IMR-90 (cell line): Measurements from ENCODE around the gene KDR. TPM values are rescaled to one million over a fixed set of nuclear protein-coding genes. Genes with fewer than 3 reads are reported as not detected.

Experiments
- ATAC-seq: fragments of 200-7000 bp; cut with Tn5 transposase; 2 replicates; pipeline ENCODE4 v1.9.1; 2020; ENCODE audit warnings: low read depth, mild to moderate bottlenecking, moderate library complexity
- BruUV-seq: library from RNA; stranded (reverse); fragments of 400-500 nt; replicated peaks from 2 replicates; lab custom pipeline; 2021; lab: Mats Ljungman, UMichigan
- CTCF ChIA-PET: fragments of 300-600 bp; formaldehyde crosslinking; extraction: SDS; loops from one replicate; lab custom pipeline; 2021; ENCODE audit warnings: antibody characterized with exemption; lab: Yijun Ruan, JAX
- POLR2A ChIA-PET: fragments of 300-600 bp; sonication (Branson Sonifier 250); formaldehyde crosslinking; loops from one replicate; lab custom pipeline; 2022; ENCODE audit warnings: antibody characterized with exemption; ENCODE audit not compliant: unreplicated experiment; lab: Charles Lee
- DNase-seq: peaks from one replicate; pipeline ENCODE4 v3.0.0; 2013
- H2AFZ ChIP-seq: replicated peaks from 2 replicates; pipeline ENCODE3; 2013; ENCODE audit warnings: low read length, mild to moderate bottlenecking; ENCODE audit not compliant: poor library complexity
- H2AK5ac ChIP-seq: 2 replicates; pipeline ENCODE4 v1.6.1; 2013; ENCODE audit warnings: low read depth, low read length, inconsistent platforms
- H2AK9ac ChIP-seq: replicated peaks from 2 replicates; pipeline ENCODE3; 2013; ENCODE audit warnings: mild to moderate bottlenecking, low read depth, low read length, moderate library complexity; ENCODE audit not compliant: poor library complexity
- H2BK120ac ChIP-seq: 2 replicates; pipeline ENCODE4 v1.6.1; 2013; ENCODE audit warnings: low read depth, low read length, inconsistent platforms
- H2BK15ac ChIP-seq: 3 replicates; pipeline ENCODE4 v1.6.1; 2013; ENCODE audit warnings: low read depth, low read length, inconsistent platforms
- H2BK20ac ChIP-seq: 2 replicates; pipeline ENCODE4 v1.6.1; 2013; ENCODE audit warnings: low read depth, mild to moderate bottlenecking, inconsistent platforms, low read length, moderate library complexity
- H2BK5ac ChIP-seq: 2 replicates; pipeline ENCODE4 v1.6.1; 2013; ENCODE audit warnings: mild to moderate bottlenecking, low read depth, low read length, inconsistent platforms; ENCODE audit not compliant: poor library complexity, severe bottlenecking
- H3K14ac ChIP-seq: replicated peaks from 2 replicates; pipeline ENCODE4 v1.6.1; 2013; ENCODE audit warnings: low read depth, low read length, inconsistent platforms
- H3K18ac ChIP-seq: 2 replicates; pipeline ENCODE4 v1.6.1; 2013; ENCODE audit warnings: low read depth, low read length, control low read depth
- H3K23ac ChIP-seq: 2 replicates; pipeline ENCODE4 v1.6.1; 2013; ENCODE audit warnings: low read depth, low read length, inconsistent platforms
- H3K27ac ChIP-seq: 2 replicates; pipeline ENCODE4 v1.5.1; 2013; ENCODE audit warnings: mild to moderate bottlenecking, control low read depth, low read length; ENCODE audit not compliant: insufficient read depth
- H3K27me3 ChIP-seq: 2 replicates; pipeline ENCODE4 v1.6.1; 2013; ENCODE audit warnings: low read length; ENCODE audit not compliant: control insufficient read depth, insufficient read depth
- H3K36me3 ChIP-seq: 2 replicates; pipeline ENCODE4 v1.6.1; 2013; ENCODE audit warnings: low read length, mixed read lengths; ENCODE audit not compliant: control insufficient read depth, insufficient read depth
- H3K4ac ChIP-seq: 2 replicates; pipeline ENCODE4 v1.6.1; 2013; ENCODE audit warnings: low read depth, low read length, inconsistent platforms
- H3K4me1 ChIP-seq: 2 replicates; pipeline ENCODE4 v1.6.1; 2013; ENCODE audit warnings: low read length, mixed read lengths; ENCODE audit not compliant: control insufficient read depth, insufficient read depth
- H3K4me2 ChIP-seq: 2 replicates; pipeline ENCODE4 v1.6.1; 2013; ENCODE audit warnings: low read depth, mild to moderate bottlenecking, control low read depth, low read length, moderate library complexity
- H3K4me3 ChIP-seq: 2 replicates; pipeline ENCODE4 v1.5.1; 2013; ENCODE audit warnings: low read depth, mild to moderate bottlenecking, control low read depth, low read length, moderate library complexity; ENCODE audit not compliant: insufficient read depth
- H3K56ac ChIP-seq: 2 replicates; pipeline ENCODE4 v1.6.1; 2013; ENCODE audit warnings: low read length, inconsistent platforms; ENCODE audit not compliant: insufficient read depth; ENCODE audit errors: extremely low read depth
- H3K79me1 ChIP-seq, 2 experiments: 2 replicates each; pipeline ENCODE4 v1.6.1; 2013; ENCODE audit warnings: low read length in 2 of 2, inconsistent platforms in 1 of 2, low read depth in 1 of 2
- H3K9ac ChIP-seq: 2 replicates; pipeline ENCODE4 v1.6.1; 2013; ENCODE audit warnings: low read depth, low read length, control low read depth
- H3K9me1 ChIP-seq: 2 replicates; pipeline ENCODE4 v1.6.1; 2013; ENCODE audit warnings: low read length, inconsistent platforms; ENCODE audit not compliant: insufficient read depth
- H3K9me3 ChIP-seq: 2 replicates; pipeline ENCODE4 v1.6.1; 2013; ENCODE audit warnings: low read length; ENCODE audit not compliant: control insufficient read depth, insufficient read depth
- H4K20me1 ChIP-seq: 2 replicates; pipeline ENCODE4 v1.6.1; 2013; ENCODE audit warnings: low read length, inconsistent platforms; ENCODE audit not compliant: insufficient read depth
- H4K5ac ChIP-seq: 2 replicates; pipeline ENCODE4 v1.6.1; 2013; ENCODE audit warnings: mild to moderate bottlenecking, low read depth, low read length, control low read depth
- H4K8ac ChIP-seq, 2 experiments: 2 replicates each; pipeline ENCODE4 v1.6.1; 2013; ENCODE audit warnings: low read depth in 2 of 2, low read length in 2 of 2, control low read depth in 1 of 2, inconsistent platforms in 1 of 2
- H4K91ac ChIP-seq: 2 replicates; pipeline ENCODE4 v1.6.1; 2013; ENCODE audit warnings: low read depth, low read length, inconsistent platforms; ENCODE audit not compliant: insufficient read depth
- BHLHE40 ChIP-seq: fragments of 150-350 bp; IDR thresholded peaks from 2 replicates; pipeline ENCODE4 v1.6.1; 2016; ENCODE audit warnings: mild to moderate bottlenecking, low read depth, low read length
- CEBPB ChIP-seq: IDR thresholded peaks from 2 replicates; pipeline ENCODE4 v1.6.1; 2012; ENCODE audit warnings: low read depth, low read length, improper control_type of control experiment
- CHD1 ChIP-seq: IDR thresholded peaks from 2 replicates; pipeline ENCODE4 v1.6.1; 2012; ENCODE audit warnings: low read depth, low read length, improper control_type of control experiment
- CTCF ChIP-seq: conservative IDR thresholded peaks from 2 replicates; pipeline ENCODE4 v1.5.1; 2012; ENCODE audit warnings: mild to moderate bottlenecking, low read depth, low read length, improper control_type of control experiment
- ELK1 ChIP-seq: fragments of 150-350 bp; IDR thresholded peaks from 2 replicates; pipeline ENCODE4 v1.6.1; 2016; ENCODE audit warnings: low read depth, mild to moderate bottlenecking, low read length, moderate library complexity, borderline replicate concordance
- FOS ChIP-seq: fragments of 150-350 bp; IDR thresholded peaks from 2 replicates; pipeline ENCODE4 v1.6.1; 2016; ENCODE audit warnings: low read depth, low read length
- MAFK ChIP-seq: IDR thresholded peaks from 2 replicates; pipeline ENCODE4 v1.6.1; 2012; ENCODE audit warnings: low read depth, low read length, improper control_type of control experiment
- MAZ ChIP-seq: IDR thresholded peaks from 2 replicates; pipeline ENCODE4 v1.6.1; 2012; ENCODE audit warnings: low read depth, mild to moderate bottlenecking, low read length, improper control_type of control experiment, moderate library complexity, borderline replicate concordance
- MXI1 ChIP-seq: IDR thresholded peaks from 2 replicates; pipeline ENCODE4 v1.6.1; 2012; ENCODE audit warnings: low read depth, mild to moderate bottlenecking, low read length, moderate library complexity, borderline replicate concordance
- NFE2L2 ChIP-seq: fragments of 150-350 bp; IDR thresholded peaks from 2 replicates; pipeline ENCODE4 v1.6.1; 2016; ENCODE audit warnings: low read depth, mild to moderate bottlenecking, low read length
- POLR2A ChIP-seq: IDR thresholded peaks from 2 replicates; pipeline ENCODE4 v1.6.1; 2012; ENCODE audit warnings: mild to moderate bottlenecking, low read depth, low read length
- RAD21 ChIP-seq: IDR thresholded peaks from 2 replicates; pipeline ENCODE4 v1.6.1; 2012; ENCODE audit warnings: low read length, improper control_type of control experiment
- RCOR1 ChIP-seq: IDR thresholded peaks from 2 replicates; pipeline ENCODE4 v1.6.1; 2012; ENCODE audit warnings: mild to moderate bottlenecking, low read length, improper control_type of control experiment; ENCODE audit not compliant: insufficient replicate concordance
- RFX5 ChIP-seq: IDR thresholded peaks from 2 replicates; pipeline ENCODE4 v1.8.0; 2012; ENCODE audit warnings: low read depth, mild to moderate bottlenecking, low read length, moderate library complexity
- SMC3 ChIP-seq: fragments of 150-350 bp; IDR thresholded peaks from 2 replicates; pipeline ENCODE4 v1.6.1; 2016; ENCODE audit warnings: low read depth, mild to moderate bottlenecking, antibody characterized with exemption, low read length, moderate library complexity
- WGBS, 2 experiments: methylation state at CpG; one replicate each; pipeline versions ENCODE4 v1.1.5 to v1.1.7; 2013; ENCODE audit warnings: missing lambda C conversion rate in 2 of 2; ENCODE audit not compliant: insufficient read length in 1 of 2; ENCODE audit errors: extremely low coverage in 2 of 2; 5-methylcytosine and 5-hydroxymethylcytosine counted together
- dilution Hi-C: fragments of 300-500 bp; cut with HindIII; formaldehyde crosslinking; loops from one replicate; pipeline ENCODE4 v1.14.3; 2018; ENCODE audit warnings: low sequenced_read_pairs; ENCODE audit not compliant: unreplicated experiment
- in situ Hi-C: fragments of 300-500 bp; cut with MboI; formaldehyde crosslinking; loops from 3 replicates; pipeline ENCODE4 v1.14.3; 2019; ENCODE audit warnings: low sequenced_read_pairs, inconsistent platforms, mixed read lengths
- intact Hi-C: fragments of 100-400 bp; cut with micrococcal nuclease; formaldehyde crosslinking; loops from 2 replicates; pipeline ENCODE4 v1.10.0; 2022
- polyA plus RNA-seq, 3 experiments: library from polyadenylated mRNA; depleted of rRNA; stranded (reverse); fragments of >200 nt; gene quantifications; 2 replicates each; pipeline ENCODE4 v1.2.3, GENCODE V29; 2012; ENCODE audit warnings: low replicate concordance in 1 of 3
- total RNA-seq: library from RNA; depleted of rRNA; stranded (reverse); fragments of >200 nt; gene quantifications from 2 replicates; pipeline ENCODE4 v1.2.3, GENCODE V29; 2012

KDR gene
- total and polyA plus RNA-seq, 2 of the 4 experiments (the other 2 are of a cell fraction) = not detected

- H3K9ac ChIP-seq = no peak overlapping the region
- H2BK20ac ChIP-seq = no peak overlapping the region
- H3K23ac ChIP-seq = no peak overlapping the region
- no peak overlapping the region for H3K18ac ChIP-seq
- H3K4ac ChIP-seq = no peak overlapping the region
- H2AFZ ChIP-seq = no peak overlapping the region
- H3K14ac ChIP-seq = no peak overlapping the region
- no peaks in the 10 kb centered on the region for H4K20me1 ChIP-seq
- H2AK5ac ChIP-seq = no peak overlapping the region
- no peak overlapping the region for H3K4me2 ChIP-seq
- no peak overlapping the region for H4K8ac ChIP-seq
- H2AK9ac ChIP-seq = no peak overlapping the region
- H3K9me1 ChIP-seq = no peaks in the 10 kb centered on the region
- no peak overlapping the region for H3K4me3 ChIP-seq
- ATAC-seq = no peak
- no peak overlapping the region for H4K5ac ChIP-seq
- no peaks in the 10 kb centered on the region for H3K36me3 ChIP-seq
- H2BK15ac ChIP-seq = no peak overlapping the region
- no peak overlapping the region for H3K56ac ChIP-seq
- no peak overlapping the region for H4K91ac ChIP-seq
- ChIA-PET POLR2A (no interaction called here), CTCF (no interaction called here)
- in situ Hi-C loops = no loop called here
- intact Hi-C loops = no loop called here
- TF ChIP-seq RAD21 = no peak
- no peak for TF ChIP-seq ELK1
- no peak for TF ChIP-seq RCOR1
- no peak for TF ChIP-seq FOS
- no peak for TF ChIP-seq CTCF
- no peak for TF ChIP-seq CEBPB
- no peak for TF ChIP-seq MAFK
- TF ChIP-seq POLR2A = no peak
- TF ChIP-seq RFX5 = no peak
- no peak for TF ChIP-seq SMC3
- no peak for TF ChIP-seq MXI1
- TF ChIP-seq NFE2L2 = no peak
- no peak for TF ChIP-seq BHLHE40
- no peak for TF ChIP-seq MAZ
- no peak for TF ChIP-seq CHD1
- WGBS, 2 experiments = no CpG with 5 or more reads among the region's 4 CpGs
- H3K4me1 ChIP-seq = no peaks in the 10 kb centered on the region
- no peak overlapping the region for H2BK5ac ChIP-seq
- BruUV-seq = no TSS peak
- H3K9me3 ChIP-seq = no peaks in the 10 kb centered on the region
- no peak for DNase-seq
- dilution Hi-C loops = no loop called here
- no peaks in the 10 kb centered on the region for H3K79me1 ChIP-seq
- no peaks in the 10 kb centered on the region for H3K27me3 ChIP-seq
- no peak overlapping the region for H2BK120ac ChIP-seq
- H3K27ac ChIP-seq = no peak overlapping the region
Observed at GRCh38 chr4:55096619-55097018, 28.8 kb downstream of the KDR start.
